ENCODE data around the gene GNAZ. TPM values are rescaled to one million over a fixed set of nuclear protein-coding genes. Genes with fewer than 3 reads are reported as not detected.

GNAZ gene
- total RNA-seq, 1 experiment from 2014 or later = 11.1 TPM

DNA sequence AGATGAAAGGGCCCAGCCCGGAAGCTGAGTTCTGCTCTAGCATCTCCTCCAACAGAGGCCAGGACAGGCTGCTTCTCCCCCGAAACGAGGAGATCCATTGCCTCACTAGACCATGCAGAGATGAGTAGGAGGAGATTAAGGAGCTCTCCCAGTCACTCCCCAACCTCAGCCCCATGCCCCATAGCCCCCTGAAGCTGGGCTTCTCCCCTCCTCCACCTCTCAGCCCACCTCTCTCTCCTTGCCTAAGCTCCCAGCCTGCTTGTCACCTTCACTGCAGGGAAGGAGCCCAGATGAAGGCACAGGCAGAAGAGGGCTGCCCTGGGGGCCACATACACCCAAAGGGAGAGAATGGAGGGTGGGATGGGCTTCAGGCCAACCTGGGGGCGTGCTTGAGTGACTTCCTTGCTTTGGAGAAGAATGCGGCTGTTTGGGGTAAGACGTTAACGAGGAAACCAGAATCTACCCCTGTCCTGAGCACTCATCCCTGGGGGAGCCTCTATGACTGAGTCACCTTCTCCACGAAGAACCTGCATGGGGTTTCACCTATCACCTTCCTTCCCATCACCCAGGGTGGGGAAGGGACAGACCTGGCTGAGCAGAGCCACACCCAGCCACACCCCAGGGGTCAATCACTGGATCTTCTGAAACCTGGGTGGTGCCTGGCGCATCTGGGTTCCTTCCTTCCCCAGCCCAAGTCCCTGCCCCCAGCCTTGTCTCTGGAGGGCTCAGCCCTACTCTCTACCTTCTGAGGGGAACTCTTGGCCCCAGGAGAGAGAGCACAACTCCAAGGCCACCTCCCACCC, 11.6 kb upstream of the GNAZ start:
- intact Hi-C loops (cut with micrococcal nuclease) = no loop called here
- POLR2A ChIA-PET = no interaction called here
- RAD21 ChIA-PET (ENCODE audit: low non-redundant PET in 1 of 2, low total read pairs in 2 of 2, uncharacterized antibody in 2 of 2, unreplicated experiment in 2 of 2) = no interaction called here
- BruUV-seq (replicated peaks) = no TSS peak
- H2AFZ ChIP-seq (ENCODE audit: low read depth, low read length, poor library complexity, severe bottlenecking) = no peak overlapping the region
- no peaks in the 10 kb centered on the region for H3K9me2 ChIP-seq (ENCODE audit: insufficient read depth)
- no peak overlapping the region for H3K9ac ChIP-seq (ENCODE audit: low read length)
- CTCF ChIA-PET = no interaction called here
- no peaks in the 10 kb centered on the region for H3K27me3 ChIP-seq (ENCODE audit: insufficient read depth, low read length)
- no peaks in the 10 kb centered on the region for H4K20me1 ChIP-seq (ENCODE audit: insufficient read depth)
- H3K4me2 ChIP-seq (ENCODE audit: low read length) = 0 out of 2 replicates have a peak overlapping the region, but pooled peaks have one; percentile 14
- H3K36me3 ChIP-seq (ENCODE audit: control insufficient read depth in 1 of 2, insufficient read depth in 2 of 2, low read length in 2 of 2) = no peaks in the 10 kb centered on the region
- H3K79me2 ChIP-seq (ENCODE audit: insufficient read depth, low read length) = no peaks in the 10 kb centered on the region
- TF ChIP-seq CBX3 (IDR thresholded peaks at IDR 0.05; ENCODE audit: low read depth) = no peak
- DNase-seq (ENCODE audit: low read depth, low spot score) (no peak), ATAC-seq (no peak)
- peaks cover 0 to 5% of the 10 kb centered on the region in 2 experiments; a peak in 2 of 4 replicates for H3K9me3 ChIP-seq (ENCODE audit: control insufficient read depth in 1 of 2, insufficient read depth in 1 of 2, low read depth in 1 of 2, low read length in 2 of 2)
- no peak overlapping the region for H3K4me3 ChIP-seq (replicated peaks in 1 of 2; ENCODE audit: low read depth in 1 of 2, low read length in 2 of 2)
- H3K4me1 ChIP-seq (ENCODE audit: control insufficient read depth in 1 of 2, insufficient read depth in 2 of 2, low read length in 2 of 2) = peaks cover 0 to 6% of the 10 kb centered on the region in 2 experiments; a peak in 1 of 4 replicates
- H3K27ac ChIP-seq (ENCODE audit: low read depth, low read length) = no peak overlapping the region

DNA sequence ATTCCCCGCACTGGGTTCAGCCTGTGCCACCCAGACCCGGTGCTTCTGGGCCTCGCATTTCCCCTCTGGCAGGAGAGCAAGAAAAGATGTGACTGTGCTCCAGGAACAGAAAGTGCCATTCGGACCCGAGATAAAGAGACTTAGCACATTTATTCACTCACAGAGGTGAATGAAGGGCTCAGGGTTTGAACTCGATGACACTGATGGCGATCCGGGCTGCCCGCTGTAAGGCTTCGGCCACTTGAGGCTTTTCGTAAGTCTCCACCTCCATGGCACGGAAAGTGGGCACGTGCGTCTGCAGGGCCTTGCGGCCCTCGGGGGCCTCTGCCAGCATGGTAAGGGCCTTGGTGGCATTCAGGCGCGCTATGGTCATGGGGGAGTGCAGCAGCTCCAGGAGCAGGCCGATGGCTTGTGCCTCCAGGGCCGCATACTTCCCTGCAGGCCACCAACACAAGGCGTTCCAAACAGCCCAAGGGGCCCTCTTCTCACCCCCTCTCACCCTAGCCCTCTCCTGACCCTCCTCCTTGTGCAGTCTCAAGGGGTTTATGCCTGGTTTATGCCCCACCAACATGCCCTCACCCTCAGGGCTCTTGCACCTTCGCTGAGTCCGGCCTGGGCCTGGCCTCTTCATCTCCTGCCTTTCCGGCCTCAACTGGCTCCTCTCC, 10.9 kb upstream of the GNAZ start:
- Histone ChIP-seq H3K4me3 (replicated peaks in 1 of 2; ENCODE audit: low read depth in 1 of 2, low read length in 2 of 2) (no peak overlapping the region), H4K20me1 (ENCODE audit: insufficient read depth) (no peaks in the 10 kb centered on the region), H3K9me2 (ENCODE audit: insufficient read depth) (no peaks in the 10 kb centered on the region), H3K36me3 (ENCODE audit: control insufficient read depth in 1 of 2, insufficient read depth in 2 of 2, low read length in 2 of 2) (no peaks in the 10 kb centered on the region), H3K27ac (ENCODE audit: low read depth, low read length) (no peak overlapping the region), H3K4me1 (ENCODE audit: control insufficient read depth in 1 of 2, insufficient read depth in 2 of 2, low read length in 2 of 2) (peaks cover 0 to 6% of the 10 kb centered on the region in 2 experiments; a peak in 1 of 4 replicates), H3K9ac (ENCODE audit: low read length) (no peak overlapping the region), H3K9me3 (ENCODE audit: control insufficient read depth in 1 of 2, insufficient read depth in 1 of 2, low read depth in 1 of 2, low read length in 2 of 2) (peaks cover 0 to 5% of the 10 kb centered on the region in 2 experiments; a peak in 2 of 4 replicates), H3K4me2 (ENCODE audit: low read length) (0 out of 2 replicates have a peak overlapping the region, but pooled peaks have one; percentile 14), H3K79me2 (ENCODE audit: insufficient read depth, low read length) (no peaks in the 10 kb centered on the region), H3K27me3 (ENCODE audit: insufficient read depth, low read length) (no peaks in the 10 kb centered on the region), H2AFZ (ENCODE audit: low read depth, low read length, poor library complexity, severe bottlenecking) (no peak overlapping the region)
- ChIA-PET RAD21 (ENCODE audit: low non-redundant PET in 1 of 2, low total read pairs in 2 of 2, uncharacterized antibody in 2 of 2, unreplicated experiment in 2 of 2) (no interaction called here), POLR2A (no interaction called here), CTCF (no interaction called here)
- ATAC-seq = no peak
- intact Hi-C loops (cut with micrococcal nuclease) = no loop called here
- no peak for DNase-seq (ENCODE audit: low read depth, low spot score)
- no TSS peak for BruUV-seq (replicated peaks)
- TF ChIP-seq EGR1 (IDR thresholded peaks at IDR 0.05; ENCODE audit: low read depth) (no peak), ATF3 (IDR thresholded peaks at IDR 0.05) (no peak), EZH2 (IDR thresholded peaks at IDR 0.05) (no peak), TCF7L2 (IDR thresholded peaks at IDR 0.05; ENCODE audit: borderline replicate concordance, extremely low read depth, insufficient read depth, insufficient read length) (no peak), REST (IDR thresholded peaks at IDR 0.05; ENCODE audit: low read depth) (no peak), CEBPB (IDR thresholded peaks at IDR 0.05; ENCODE audit: low read depth) (no peak), SIN3A (IDR thresholded peaks at IDR 0.05; ENCODE audit: low read depth) (no peak), JUND (IDR thresholded peaks at IDR 0.05) (no peak), SP1 (IDR thresholded peaks at IDR 0.05; ENCODE audit: low read depth) (no peak), ZFX (IDR thresholded peaks at IDR 0.05) (no peak), POLR2A (IDR thresholded peaks at IDR 0.05; ENCODE audit: borderline replicate concordance, extremely low read depth, insufficient read depth, insufficient read length) (no peak), CBX3 (IDR thresholded peaks at IDR 0.05; ENCODE audit: low read depth) (no peak), RAD21 (IDR thresholded peaks at IDR 0.05; ENCODE audit: low read depth) (no peak), YY1 (IDR thresholded peaks at IDR 0.05; ENCODE audit: extremely low read depth, insufficient replicate concordance, low read depth, low read length) (no peak), ELF1 (IDR thresholded peaks at IDR 0.05; ENCODE audit: borderline replicate concordance, low read depth) (no peak), SRF (IDR thresholded peaks at IDR 0.05; ENCODE audit: low read depth) (no peak)

Measured in HCT116 (cell line).